Measurements from ENCODE around the gene TXNRD1.
"Not testable (repeated sequence)": the region's sequence is repeated elsewhere in the genome, so short reads cannot be mapped to it uniquely, and the experiment has no call there.

The TXNRD1 gene

GRCh38 chr12:104190641-104191176 lies 24.9 kb upstream of the TXNRD1 start:
- no peak for DNase-seq (ENCODE audit: low read depth, low spot score)

- DNase-seq (ENCODE audit: low read depth, low spot score): no peak
Measured at GRCh38 chr12:104197264-104197663, 18.3 kb upstream of the TXNRD1 start.

GRCh38 chr12:104199964-104200363 lies 15.6 kb upstream of the TXNRD1 start:
- DNase-seq (ENCODE audit: low read depth, low spot score): no peak

GRCh38 chr12:104201238-104202001 lies 14.2 kb upstream of the TXNRD1 start:
- DNase-seq (ENCODE audit: low read depth, low spot score): no peak

- DNase-seq (ENCODE audit: low read depth, low spot score): no peak
Measured at GRCh38 chr12:104204690-104205480, 10.7 kb upstream of the TXNRD1 start.

- no peak for DNase-seq (ENCODE audit: low read depth, low spot score)
Measured at GRCh38 chr12:104207416-104208205, 8.0 kb upstream of the TXNRD1 start.

- DNase-seq (ENCODE audit: low read depth, low spot score): no peak
Measured at GRCh38 chr12:104212516-104212915, 3.1 kb upstream of the TXNRD1 start.

GRCh38 chr12:104213952-104214351 lies 1.6 kb upstream of the TXNRD1 start:
- no peak for DNase-seq (ENCODE audit: low read depth, low spot score)

- DNase-seq (ENCODE audit: low read depth, low spot score): no peak
Measured at GRCh38 chr12:104216521-104216924, 944 bp downstream of the TXNRD1 start.

- DNase-seq (ENCODE audit: low read depth, low spot score): not testable (repeated sequence)
Measured at GRCh38 chr12:104218506-104218905, 2.9 kb downstream of the TXNRD1 start.

GRCh38 chr12:104218935-104219334 lies 3.4 kb downstream of the TXNRD1 start:
- no peak for DNase-seq (ENCODE audit: low read depth, low spot score)

- DNase-seq (ENCODE audit: low read depth, low spot score): no peak
Measured at GRCh38 chr12:104219361-104219892, 3.8 kb downstream of the TXNRD1 start.

- DNase-seq (ENCODE audit: low read depth, low spot score): no peak
Measured at GRCh38 chr12:104219908-104220404, 4.4 kb downstream of the TXNRD1 start.

GRCh38 chr12:104220931-104221330 lies 5.4 kb downstream of the TXNRD1 start:
- no peak for DNase-seq (ENCODE audit: low read depth, low spot score)

- no peak for DNase-seq (ENCODE audit: low read depth, low spot score)
Measured at GRCh38 chr12:104222976-104223375, 7.4 kb downstream of the TXNRD1 start.

GRCh38 chr12:104223712-104224111 lies 8.1 kb downstream of the TXNRD1 start:
- no peak for DNase-seq (ENCODE audit: low read depth, low spot score)

- no peak for DNase-seq (ENCODE audit: low read depth, low spot score)
Measured at GRCh38 chr12:104226672-104227071, 11.1 kb downstream of the TXNRD1 start.

GRCh38 chr12:104230304-104231095 lies 14.9 kb downstream of the TXNRD1 start:
- peak; percentile 54 for DNase-seq (ENCODE audit: low read depth, low spot score)

- DNase-seq (ENCODE audit: low read depth, low spot score): no peak
Measured at GRCh38 chr12:104232609-104233280, 17.2 kb downstream of the TXNRD1 start.

GRCh38 chr12:104234926-104235499 lies 19.4 kb downstream of the TXNRD1 start:
- no peak for DNase-seq (ENCODE audit: low read depth, low spot score)
